Endothelial cell of umbilical vein (primary cell): ENCODE measurements around the gene C1QTNF8. TPM values are rescaled to one million over a fixed set of nuclear protein-coding genes. Genes with fewer than 3 reads are reported as not detected.

Experiments
- BruUV-seq: library from RNA; stranded (reverse); fragments of 400-500 nt; replicated peaks from 2 replicates; lab custom pipeline; 2021; lab: Mats Ljungman, UMichigan
- CTCF ChIA-PET: fragments of 300-600, 350-600 bp; sonication (Branson Sonifier 250); formaldehyde crosslinking; loops from one replicate; lab custom pipeline; 2021; ENCODE audit warnings: antibody characterized with exemption, inconsistent platforms; lab: Charles Lee
- POLR2A ChIA-PET: fragments of 300-600, 350-600 bp; sonication (Branson Sonifier 250); formaldehyde crosslinking; loops from one replicate; lab custom pipeline; 2021; ENCODE audit warnings: antibody characterized with exemption, inconsistent platforms; lab: Charles Lee
- DNase-seq: peaks from one replicate; pipeline ENCODE4 v3.0.0-alpha.2; 2011; ENCODE audit warnings: low read depth, low spot score
- FAIRE-seq: peaks from 2 replicates; lab custom pipeline; 2011; peaks lifted over from hg19 to GRCh38; lab: Jason Lieb, UNC
- H2AFZ ChIP-seq: 2 replicates; pipeline ENCODE4 v1.6.0; 2012; ENCODE audit warnings: low read depth, low read length, control low read depth, inconsistent platforms
- H3K27ac ChIP-seq: 2 replicates; pipeline ENCODE4 v1.5.1; 2011; ENCODE audit warnings: low read depth, mild to moderate bottlenecking, control low read depth, low read length, moderate library complexity; ENCODE audit not compliant: insufficient read depth
- H3K27me3 ChIP-seq, 2 experiments: 2 replicates each; pipeline versions ENCODE4 v1.6.0 to v1.6.1; 2011; ENCODE audit warnings: low read length in 2 of 2, mixed read lengths in 1 of 2; ENCODE audit not compliant: control insufficient read depth in 2 of 2, insufficient read depth in 2 of 2
- H3K36me3 ChIP-seq, 2 experiments: 2 replicates in 1 of 2; 3 replicates in 1 of 2; pipeline ENCODE4 v1.5.1; 2011; ENCODE audit warnings: low read length in 2 of 2, mild to moderate bottlenecking in 1 of 2, moderate library complexity in 1 of 2; ENCODE audit not compliant: control insufficient read depth in 2 of 2, insufficient read depth in 2 of 2; ENCODE audit errors: extremely low read depth in 1 of 2
- H3K4me1 ChIP-seq: 3 replicates; pipeline ENCODE4 v1.5.1; 2011; ENCODE audit warnings: mild to moderate bottlenecking, low read length; ENCODE audit not compliant: control insufficient read depth, insufficient read depth; ENCODE audit errors: extremely low read depth
- H3K4me2 ChIP-seq: 2 replicates; pipeline ENCODE4 v1.6.1; 2011; ENCODE audit warnings: low read length, control low read depth, mixed read lengths; ENCODE audit not compliant: insufficient read depth
- H3K4me3 ChIP-seq, 3 experiments: fragments of 200-600 bp in 1 of 3; sonication (generic), shearing (Covaris generic) in 1 of 3; replicated peaks in 1 of 3; 2 replicates each; pipeline ENCODE4 v1.5.1; 2011 to 2016; ENCODE audit warnings: control low read depth in 3 of 3, low read length in 3 of 3, mild to moderate bottlenecking in 2 of 3, inconsistent platforms in 1 of 3, low read depth in 1 of 3, moderate library complexity in 1 of 3; ENCODE audit not compliant: insufficient read depth in 1 of 3
- H3K79me2 ChIP-seq: 2 replicates; pipeline ENCODE4 v1.6.0; 2012; ENCODE audit warnings: low read length, inconsistent platforms; ENCODE audit not compliant: control insufficient read depth, insufficient read depth
- H3K9ac ChIP-seq: replicated peaks from 2 replicates; pipeline ENCODE3; 2011; ENCODE audit warnings: low read length, control low read depth; ENCODE audit not compliant: insufficient read depth; ENCODE audit errors: extremely low read depth
- H3K9me1 ChIP-seq: replicated peaks from 3 replicates; pipeline ENCODE4 v1.6.0; 2011; ENCODE audit warnings: mild to moderate bottlenecking, low read length; ENCODE audit not compliant: control insufficient read depth, insufficient read depth; ENCODE audit errors: extremely low read depth
- H3K9me3 ChIP-seq: replicated peaks from 2 replicates; pipeline ENCODE4 v1.5.1; 2012; ENCODE audit warnings: low read length, inconsistent platforms; ENCODE audit not compliant: control insufficient read depth, insufficient read depth
- H4K20me1 ChIP-seq: replicated peaks from 2 replicates; pipeline ENCODE3; 2011; ENCODE audit warnings: mild to moderate bottlenecking, low read length; ENCODE audit not compliant: control insufficient read depth, insufficient read depth; ENCODE audit errors: extremely low read depth
- CTCF ChIP-seq, 2 donors: IDR thresholded peaks; 1 replicate in 1 of 2; 2 replicates in 1 of 2; pipeline ENCODE4 v1.5.1; 2011; ENCODE audit warnings: low read length in 2 of 2, mild to moderate bottlenecking in 2 of 2, moderate library complexity in 2 of 2, control low read depth in 1 of 2, inconsistent platforms in 1 of 2, low read depth in 1 of 2; ENCODE audit not compliant: insufficient read depth in 1 of 2; ENCODE audit errors: extremely low read depth in 1 of 2
- EZH2 ChIP-seq: IDR thresholded peaks from 2 replicates; pipeline ENCODE4 v1.6.1; 2012; ENCODE audit warnings: borderline replicate concordance, low read depth, mild to moderate bottlenecking, moderate library complexity, low read length, inconsistent platforms; ENCODE audit not compliant: severe bottlenecking
- FOS ChIP-seq: IDR thresholded peaks from 2 replicates; pipeline ENCODE4 v1.6.1; 2011; ENCODE audit warnings: mild to moderate bottlenecking, low read length, moderate library complexity, borderline replicate concordance; ENCODE audit not compliant: insufficient read depth
- GATA2 ChIP-seq: IDR thresholded peaks from 2 replicates; pipeline ENCODE4 v1.7.0; 2011; ENCODE audit warnings: low read depth, mild to moderate bottlenecking, moderate library complexity, mixed read lengths, low read length; ENCODE audit not compliant: insufficient read length, insufficient read depth
- JUN ChIP-seq: IDR thresholded peaks from 2 replicates; pipeline ENCODE4 v1.6.1; 2011; ENCODE audit warnings: borderline replicate concordance, low read depth; ENCODE audit not compliant: insufficient read length, insufficient read depth
- MYC ChIP-seq: IDR thresholded peaks from one replicate; pipeline ENCODE4 v1.6.1; 2011; ENCODE audit warnings: mild to moderate bottlenecking, low read depth, low read length
- POLR2A ChIP-seq: IDR thresholded peaks from 2 replicates; pipeline ENCODE4 v1.6.1; 2012; ENCODE audit warnings: low read depth, mild to moderate bottlenecking, control low read depth, low read length
- POLR2AphosphoS5 ChIP-seq: IDR thresholded peaks from 2 replicates; pipeline ENCODE4 v1.6.1; 2012; ENCODE audit warnings: low read depth, mild to moderate bottlenecking, control low read depth, low read length, moderate library complexity; ENCODE audit not compliant: insufficient read depth
- dilution Hi-C: fragments of 300-500 bp; cut with MboI; formaldehyde crosslinking; loops from one replicate; pipeline ENCODE4 v1.15.0; 2019; ENCODE audit warnings: low sequenced_read_pairs; ENCODE audit not compliant: extremely low pct_ligation_motif_present
- intact Hi-C: fragments of 100-400 bp; cut with micrococcal nuclease; formaldehyde crosslinking; loops from one replicate; pipeline ENCODE4 v1.10.0; 2022
- polyA plus RNA-seq, 4 experiments: library from polyadenylated mRNA; depleted of rRNA in 3 of 4; stranded (reverse) in 3 of 4; unstranded in 1 of 4; fragments of >200 nt; gene quantifications; 2 replicates each; pipeline versions ENCODE4 v1.2.1 to v1.2.3, GENCODE V29; 2011 to 2012; ENCODE audit warnings: missing spikeins in 1 of 4
- total RNA-seq: library from RNA; stranded (reverse); gene quantifications from 2 replicates; pipeline ENCODE4 v1.2.3, GENCODE V29; 2021
- TF ChIP-seq, protein P1 (sequence below): IDR thresholded peaks from 2 replicates; pipeline ENCODE4 v1.6.1; 2011; ENCODE audit not compliant: insufficient read depth, insufficient read length

The C1QTNF8 gene
- total and polyA plus RNA-seq, 2 donors (not counting 3 experiments of a cell fraction or from before 2014, with no cell fraction given), result not detected

- dilution Hi-C loops (no loop called here), intact Hi-C loops (no loop called here)
- no peak for TF ChIP-seq EZH2
- no peak for TF ChIP-seq MYC
- no peak for TF ChIP-seq CTCF (IDR thresholded peaks at IDR 0.05; ENCODE audit: extremely low read depth in 1 of 2, insufficient read depth in 1 of 2, low read depth in 1 of 2, low read length in 2 of 2)
- no peak for TF ChIP-seq JUN
- no peak for TF ChIP-seq POLR2A
- no peak for TF ChIP-seq GATA2
- TF ChIP-seq, protein P1, sequence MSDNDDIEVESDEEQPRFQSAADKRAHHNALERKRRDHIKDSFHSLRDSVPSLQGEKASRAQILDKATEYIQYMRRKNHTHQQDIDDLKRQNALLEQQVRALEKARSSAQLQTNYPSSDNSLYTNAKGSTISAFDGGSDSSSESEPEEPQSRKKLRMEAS, result no peak
- no peak for TF ChIP-seq POLR2AphosphoS5
- no peak for TF ChIP-seq FOS
- ChIA-PET POLR2A (no interaction called here), CTCF (interaction anchor here (1.8 kb wide), 1 partner anchor 35 kb away, joined by 7 read pairs; no protein-coding TSS in a partner anchor)
- Histone ChIP-seq H3K4me1 (peaks cover 14% of the 10 kb centered on the region), H3K79me2 (no peaks in the 10 kb centered on the region), H4K20me1 (no peaks in the 10 kb centered on the region), H3K9me3 (no peaks in the 10 kb centered on the region), H3K27me3 (no peaks in the 10 kb centered on the region), H3K9ac (no peak overlapping the region), H2AFZ (no peak overlapping the region), H3K9me1 (no peaks in the 10 kb centered on the region), H3K36me3 (no peaks in the 10 kb centered on the region), H3K4me3 (no peak overlapping the region), H3K4me2 (no peak overlapping the region), H3K27ac (no peak overlapping the region)
- DNase-seq, result no peak
- no peak for FAIRE-seq
- BruUV-seq, result no TSS peak
Observed at GRCh38 chr16:1091992-1092552, 4.0 kb downstream of the C1QTNF8 start.
